ENCODE measurements around the gene AGXT2.

Gene AGXT2

GRCh38 chr5:35047785-35048404 lies at the start of gene AGXT2:
AGXT2 (minus strand) TSS chr5:35047949; CDS start chr5:35047892, 57 bp downstream.
- no peak for DNase-seq (ENCODE audit: low spot score)

- no peak for DNase-seq (ENCODE audit: low spot score)
Observed at GRCh38 chr5:35096932-35097331, 49.2 kb upstream of the AGXT2 start.

GRCh38 chr5:35096216-35096615 lies 48.5 kb upstream of the AGXT2 start:
- DNase-seq (ENCODE audit: low spot score): peak; percentile 18

- DNase-seq (ENCODE audit: low spot score): no peak
Observed at GRCh38 chr5:35095366-35095765, 47.6 kb upstream of the AGXT2 start.

GRCh38 chr5:35094948-35095347 lies 47.2 kb upstream of the AGXT2 start:
- DNase-seq (ENCODE audit: low spot score): no peak

- DNase-seq (ENCODE audit: low spot score): no peak
Observed at GRCh38 chr5:35092703-35093102, 45.0 kb upstream of the AGXT2 start.

GRCh38 chr5:35091704-35092103 lies 44.0 kb upstream of the AGXT2 start:
- DNase-seq (ENCODE audit: low spot score): no peak

- peak; percentile 84 for DNase-seq (ENCODE audit: low spot score)
Observed at GRCh38 chr5:35089334-35090314, 41.9 kb upstream of the AGXT2 start.

- peak; percentile 81 for DNase-seq (ENCODE audit: low spot score)
Observed at GRCh38 chr5:35087991-35088390, 40.2 kb upstream of the AGXT2 start.

- DNase-seq (ENCODE audit: low spot score): no peak
Observed at GRCh38 chr5:35083150-35083549, 35.4 kb upstream of the AGXT2 start.

GRCh38 chr5:35082530-35082929 lies 34.8 kb upstream of the AGXT2 start:
- no peak for DNase-seq (ENCODE audit: low spot score)

GRCh38 chr5:35081134-35081533 lies 33.4 kb upstream of the AGXT2 start:
- no peak for DNase-seq (ENCODE audit: low spot score)

GRCh38 chr5:35073160-35073559 lies 25.4 kb upstream of the AGXT2 start:
- no peak for DNase-seq (ENCODE audit: low spot score)

- no peak for DNase-seq (ENCODE audit: low spot score)
Observed at GRCh38 chr5:35069188-35069587, 21.4 kb upstream of the AGXT2 start.

- DNase-seq (ENCODE audit: low spot score): no peak
Observed at GRCh38 chr5:35067985-35068384, 20.2 kb upstream of the AGXT2 start.

- DNase-seq (ENCODE audit: low spot score): no peak
Observed at GRCh38 chr5:35066260-35066795, 18.6 kb upstream of the AGXT2 start.

- peak; percentile 23 for DNase-seq (ENCODE audit: low spot score)
Observed at GRCh38 chr5:35063414-35063813, 15.7 kb upstream of the AGXT2 start.

- peak; percentile 61 for DNase-seq (ENCODE audit: low spot score)
Observed at GRCh38 chr5:35061211-35061770, 13.5 kb upstream of the AGXT2 start.

GRCh38 chr5:35060236-35060635 lies 12.5 kb upstream of the AGXT2 start:
- no peak for DNase-seq (ENCODE audit: low spot score)

- DNase-seq (ENCODE audit: low spot score): no peak
Observed at GRCh38 chr5:35059251-35059650, 11.5 kb upstream of the AGXT2 start.

GRCh38 chr5:35058374-35058788 lies 10.6 kb upstream of the AGXT2 start:
- DNase-seq (ENCODE audit: low spot score): no peak

GRCh38 chr5:35056686-35057085 lies 8.9 kb upstream of the AGXT2 start:
- no peak for DNase-seq (ENCODE audit: low spot score)

- no peak for DNase-seq (ENCODE audit: low spot score)
Observed at GRCh38 chr5:35052838-35053237, 5.1 kb upstream of the AGXT2 start.
